ENCODE measurements around the gene CDH1.
"Not testable (repeated sequence)": the region's sequence is repeated elsewhere in the genome, so short reads cannot be mapped to it uniquely, and the experiment has no call there.

CDH1 gene

GRCh38 chr16:68790944-68791343 is 53.9 kb downstream of the CDH1 start:
- DNase-seq (ENCODE audit: low spot score) = no peak

DNA sequence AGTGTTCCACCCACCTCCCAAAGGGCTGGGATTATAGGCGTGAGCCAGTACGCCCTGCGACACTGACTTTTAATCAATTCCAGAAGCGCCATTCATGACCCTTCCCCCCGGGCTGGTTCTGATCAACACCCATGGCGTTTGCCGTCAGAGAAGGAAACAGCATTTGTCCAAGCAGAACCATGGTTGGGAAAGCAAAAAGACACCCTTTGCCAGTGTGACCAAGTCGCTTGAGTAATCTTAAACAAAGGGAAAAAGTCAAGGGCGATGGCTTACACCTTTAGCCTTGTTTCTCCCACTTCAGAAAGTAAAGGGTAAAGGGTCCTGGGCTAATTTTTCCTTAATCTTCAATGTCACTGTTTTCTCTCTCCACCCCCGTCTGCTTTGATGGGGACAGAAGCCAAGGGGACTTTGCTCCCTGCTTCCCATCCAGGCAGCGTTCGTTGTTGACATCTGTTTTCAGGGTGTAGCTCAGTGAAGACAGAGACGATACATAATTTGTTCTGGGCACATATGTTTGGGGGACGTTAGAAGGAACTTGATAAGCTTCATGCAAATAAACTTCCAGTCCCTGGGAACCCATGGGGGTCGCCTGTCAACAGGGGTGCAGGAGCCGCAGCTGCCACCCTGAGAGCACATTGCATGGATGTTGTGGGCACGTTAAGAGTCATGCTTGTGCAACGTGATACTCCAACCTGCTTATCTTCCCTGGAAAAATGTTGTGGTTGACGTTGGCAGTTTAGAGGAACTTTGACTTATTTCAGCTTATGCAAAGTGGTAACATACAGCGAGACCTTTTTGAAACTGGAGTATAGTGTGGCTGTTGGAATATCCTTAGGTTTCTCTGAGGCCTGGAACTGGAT is 55.6 kb downstream of the CDH1 start:
- DNase-seq (ENCODE audit: low spot score) = no peak

DNA sequence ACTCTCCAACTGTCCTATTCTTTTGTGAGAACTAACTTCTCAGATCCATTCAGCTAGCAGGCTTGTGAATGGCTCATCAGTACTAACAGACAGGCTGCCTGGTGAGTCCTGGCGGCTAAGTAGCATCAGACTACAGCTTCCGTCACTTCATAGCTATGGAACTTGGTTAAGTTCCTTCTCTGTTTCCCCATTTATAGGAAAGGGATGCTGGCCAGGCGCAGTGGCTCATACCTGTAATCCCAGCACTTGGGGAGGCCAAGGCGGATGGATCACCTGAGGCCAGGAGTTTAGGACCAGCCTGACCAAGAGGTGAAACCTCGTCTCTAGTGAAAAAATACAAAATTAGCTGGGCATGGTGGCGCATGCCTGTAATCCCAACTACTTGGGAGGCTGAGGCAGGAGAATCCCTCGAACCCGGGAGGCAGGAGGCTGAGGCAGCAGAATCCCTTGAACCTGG is 56.3 kb downstream of the CDH1 start:
- DNase-seq (ENCODE audit: low spot score) = no peak

- DNase-seq (ENCODE audit: low spot score) = no peak
Measured at GRCh38 chr16:68798398-68798797, 61.3 kb downstream of the CDH1 start.

GRCh38 chr16:68800257-68800875 is 63.3 kb downstream of the CDH1 start:
- peak; percentile 55 for DNase-seq (ENCODE audit: low spot score)

GRCh38 chr16:68802190-68802589 is 65.1 kb downstream of the CDH1 start:
- no peak for DNase-seq (ENCODE audit: low spot score)

- DNase-seq (ENCODE audit: low spot score) = no peak
Measured at GRCh38 chr16:68806422-68806821, 69.3 kb downstream of the CDH1 start.

GRCh38 chr16:68806981-68807380 is 69.9 kb downstream of the CDH1 start:
- DNase-seq (ENCODE audit: low spot score) = no peak

DNA sequence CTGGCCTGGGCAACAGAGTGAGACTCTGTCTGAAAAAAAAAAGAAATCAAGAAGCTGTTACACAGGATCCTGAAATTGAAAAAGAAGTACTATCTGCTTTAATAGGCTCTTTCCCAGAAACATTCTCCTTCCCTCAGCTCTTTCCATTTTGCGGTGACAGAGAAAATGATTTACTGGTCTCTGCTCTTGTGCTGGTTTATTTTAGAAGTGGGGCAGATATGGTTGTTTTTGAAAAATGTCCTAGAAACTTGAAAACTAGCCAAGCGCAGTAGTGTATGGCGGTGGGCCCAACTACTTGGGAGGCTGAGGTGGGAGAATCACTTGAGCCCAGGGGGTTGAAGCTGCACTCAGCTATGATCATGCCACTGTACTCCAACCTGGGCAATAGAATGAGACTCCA is 77.4 kb downstream of the CDH1 start:
- no peak for DNase-seq (ENCODE audit: low spot score)

GRCh38 chr16:68823401-68824135 is 86.5 kb downstream of the CDH1 start:
- DNase-seq (ENCODE audit: low spot score) = no peak

DNA sequence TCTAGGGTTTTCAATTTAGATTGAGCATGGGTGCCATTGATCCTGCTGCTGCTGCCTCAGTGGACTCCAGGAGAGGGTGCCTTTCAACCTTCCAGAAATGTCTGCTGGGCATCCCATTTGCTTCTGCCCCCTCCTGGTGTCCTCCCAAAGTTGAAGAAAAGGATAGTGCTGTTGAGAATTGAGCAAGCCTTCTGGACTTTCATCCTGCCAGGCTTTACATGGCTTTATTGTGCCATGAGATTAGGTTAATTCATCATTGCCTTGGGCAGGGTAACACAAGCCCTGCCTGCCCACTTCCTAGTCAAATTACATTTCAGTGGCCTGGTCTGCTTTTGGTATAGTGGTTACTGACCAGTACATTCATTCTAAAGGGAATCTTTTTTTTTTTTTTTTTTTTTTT is 88.3 kb downstream of the CDH1 start:
- no peak for DNase-seq (ENCODE audit: low spot score)

DNA sequence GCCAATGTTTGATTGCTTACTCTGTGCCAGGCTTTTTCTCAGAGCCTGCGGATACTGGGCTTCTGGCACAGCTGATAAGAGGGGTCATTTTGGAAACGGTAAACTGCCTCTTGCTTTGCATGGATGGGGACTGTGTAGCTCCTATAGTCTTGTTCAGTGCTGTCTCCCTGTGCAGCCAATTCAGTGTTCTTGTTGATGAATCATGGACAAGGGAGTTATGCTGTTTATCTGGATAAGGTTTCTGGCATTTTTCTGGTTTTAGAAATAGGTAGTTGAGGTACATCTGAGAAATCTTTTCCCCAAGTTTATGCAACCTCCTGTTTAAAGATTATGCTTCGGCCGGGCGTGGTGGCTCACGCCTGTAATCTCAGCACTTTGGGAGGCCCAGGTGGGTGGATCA is 89.6 kb downstream of the CDH1 start:
- DNase-seq (ENCODE audit: low spot score) = no peak

GRCh38 chr16:68833251-68833650 is 96.2 kb downstream of the CDH1 start:
- DNase-seq (ENCODE audit: low spot score) = no peak

DNA sequence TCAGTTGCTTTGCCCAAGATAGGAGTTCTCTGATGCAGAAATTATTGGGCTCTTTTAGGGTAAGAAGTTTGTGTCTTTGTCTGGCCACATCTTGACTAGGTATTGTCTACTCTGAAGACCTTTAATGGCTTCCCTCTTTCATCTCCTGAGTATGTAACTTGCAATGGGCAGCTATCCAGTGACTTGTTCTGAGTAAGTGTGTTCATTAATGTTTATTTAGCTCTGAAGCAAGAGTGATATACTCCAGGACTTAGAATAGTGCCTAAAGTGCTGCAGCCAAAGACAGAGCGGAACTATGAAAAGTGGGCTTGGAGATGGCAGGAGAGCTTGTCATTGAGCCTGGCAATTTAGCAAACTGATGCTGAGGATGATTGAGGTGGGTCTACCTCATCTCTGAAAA is 97.5 kb downstream of the CDH1 start:
- no peak for DNase-seq (ENCODE audit: low spot score)

DNA sequence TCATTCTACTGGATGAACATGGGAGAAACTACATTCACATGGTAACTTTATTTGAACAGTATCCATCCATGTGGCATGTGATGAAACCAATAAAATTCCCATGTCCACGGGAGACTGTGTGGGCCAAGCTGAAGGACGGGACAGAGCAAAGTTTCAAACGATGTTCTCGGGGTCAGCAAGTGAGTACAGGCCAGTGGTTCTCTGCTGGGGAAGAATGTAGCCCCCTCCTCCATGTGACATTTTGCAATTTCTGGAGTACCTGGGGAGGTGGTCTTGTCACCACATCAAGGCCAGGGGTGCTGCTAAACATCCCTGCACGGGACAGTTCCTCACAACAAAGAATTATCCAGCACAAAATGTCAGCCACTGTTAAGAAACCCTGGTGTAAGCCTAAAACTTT is 98.9 kb downstream of the CDH1 start:
- DNase-seq (ENCODE audit: low spot score) = no peak

DNA sequence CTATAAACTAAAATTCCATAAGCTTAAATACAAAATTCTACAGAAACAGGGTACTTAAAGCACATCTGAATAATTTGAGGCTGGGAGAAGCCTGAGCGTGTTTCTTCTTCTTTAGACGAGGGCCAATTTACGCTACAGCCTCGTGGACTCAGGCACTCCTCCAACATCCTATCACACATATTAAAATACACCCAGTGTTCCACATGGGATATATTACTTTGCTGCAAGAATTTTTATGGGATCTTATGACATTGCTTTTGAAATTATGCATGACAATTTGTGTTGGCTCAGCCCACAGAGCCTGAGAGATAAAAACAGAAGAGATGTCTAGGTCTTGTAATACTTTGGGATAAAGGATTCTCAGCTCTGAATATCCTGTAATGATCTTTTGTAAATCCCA is 102.7 kb downstream of the CDH1 start:
- DNase-seq (ENCODE audit: low spot score) = no peak

DNA sequence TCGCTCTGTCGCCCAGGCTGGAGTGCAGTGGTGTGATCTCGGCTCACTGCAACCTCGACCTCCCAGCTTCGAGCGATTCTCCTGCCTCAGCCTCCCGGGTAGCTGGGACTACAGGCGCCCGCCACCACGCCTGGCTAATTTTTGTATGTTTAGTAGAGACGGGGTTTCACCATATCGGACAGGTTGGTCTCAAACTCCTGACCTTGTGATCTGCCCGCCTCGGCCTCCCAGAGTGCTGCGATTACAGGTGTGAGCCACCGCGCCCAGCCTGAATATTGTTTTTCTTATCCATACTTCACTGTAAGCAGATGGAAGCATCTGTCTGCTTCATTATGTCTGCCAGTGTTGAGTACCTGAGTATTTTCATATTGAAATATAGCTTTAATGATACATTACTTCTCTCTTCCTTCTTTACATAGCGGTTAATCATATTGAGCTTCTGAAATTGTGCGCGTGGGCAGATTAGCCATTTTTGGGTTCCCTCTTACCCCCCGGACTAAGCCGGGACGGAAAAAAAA is 105.9 kb downstream of the CDH1 start:
- DNase-seq (ENCODE audit: low spot score) = not testable (repeated sequence)

DNA sequence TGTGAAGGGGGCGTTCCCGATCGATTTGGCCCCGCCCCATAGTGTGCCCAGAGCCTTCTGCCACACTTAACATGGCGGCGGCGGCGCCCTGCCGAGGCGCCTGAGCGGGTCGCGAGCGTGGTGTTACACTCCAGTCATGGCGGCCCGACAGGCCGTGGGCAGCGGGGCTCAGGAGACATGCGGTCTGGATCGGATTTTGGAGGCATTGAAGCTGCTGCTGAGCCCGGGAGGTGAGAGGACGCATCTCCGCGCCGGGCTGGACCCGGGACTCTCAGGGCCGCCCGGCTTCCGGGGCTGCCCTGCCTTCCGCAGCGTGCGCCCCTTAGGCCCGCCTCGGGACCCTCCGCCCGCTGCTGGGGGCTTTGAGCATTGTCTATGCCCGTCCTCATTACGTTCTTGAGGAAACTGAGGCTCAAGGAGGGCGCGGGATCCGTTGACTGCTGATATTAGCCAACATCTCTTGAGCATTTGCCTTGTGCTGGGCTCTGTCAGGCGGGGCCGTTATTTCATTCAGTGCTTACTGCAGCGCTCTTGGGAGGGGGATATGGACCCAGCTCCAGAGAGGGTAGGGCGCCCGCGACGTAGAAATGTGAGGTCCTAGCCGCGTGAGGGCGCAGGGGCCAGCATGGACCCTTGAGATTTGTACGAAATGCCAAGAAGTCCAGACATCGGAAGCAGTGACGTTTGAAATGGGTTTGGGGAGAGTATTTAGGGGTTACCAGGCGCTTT is 106.6 kb downstream of the CDH1 start, which contains the start of gene TANGO6:
TANGO6 (plus strand) TSS at position 50 of the 729 bp plus-strand sequence; CDS start at position 137, 87 bp downstream.
- DNase-seq (ENCODE audit: low spot score) = peak; percentile 86

DNA sequence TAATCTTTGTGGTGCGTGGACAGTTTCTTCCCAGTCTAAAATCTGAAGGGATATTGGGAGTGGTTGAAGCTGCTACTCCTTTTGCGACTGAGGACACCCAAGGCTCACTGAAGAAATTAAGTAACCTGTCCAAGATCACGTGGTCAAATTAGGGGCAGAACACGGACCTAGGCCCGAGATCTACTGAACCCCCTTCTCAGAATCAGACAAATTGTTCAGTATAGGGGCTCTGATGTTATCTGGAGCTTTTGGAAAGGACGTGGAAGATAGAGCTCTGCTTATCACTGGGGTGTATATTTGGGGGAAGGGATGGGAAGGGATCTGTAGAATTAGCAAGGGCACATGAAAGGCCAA is 107.1 kb downstream of the CDH1 start:
- DNase-seq (ENCODE audit: low spot score) = no peak

DNA sequence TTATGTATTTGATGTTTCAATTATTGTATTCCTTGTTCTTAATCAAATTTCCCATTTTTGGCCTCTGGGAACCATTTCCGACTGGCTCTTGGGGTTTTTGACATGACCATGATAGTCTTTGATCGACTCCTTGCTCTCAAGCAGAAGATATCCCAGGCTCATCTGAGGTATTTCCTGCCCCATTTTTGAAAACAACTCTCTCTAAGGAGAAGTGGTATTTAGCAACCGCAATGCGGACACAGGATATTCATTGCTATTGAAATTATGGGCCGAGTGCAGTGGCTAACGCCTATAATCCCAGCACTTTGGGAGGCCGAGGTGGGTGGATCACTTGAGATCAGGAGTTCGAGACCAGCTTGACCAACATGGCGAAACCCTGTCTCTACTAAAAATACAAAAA is 111.7 kb downstream of the CDH1 start:
- DNase-seq (ENCODE audit: low spot score) = no peak

DNA sequence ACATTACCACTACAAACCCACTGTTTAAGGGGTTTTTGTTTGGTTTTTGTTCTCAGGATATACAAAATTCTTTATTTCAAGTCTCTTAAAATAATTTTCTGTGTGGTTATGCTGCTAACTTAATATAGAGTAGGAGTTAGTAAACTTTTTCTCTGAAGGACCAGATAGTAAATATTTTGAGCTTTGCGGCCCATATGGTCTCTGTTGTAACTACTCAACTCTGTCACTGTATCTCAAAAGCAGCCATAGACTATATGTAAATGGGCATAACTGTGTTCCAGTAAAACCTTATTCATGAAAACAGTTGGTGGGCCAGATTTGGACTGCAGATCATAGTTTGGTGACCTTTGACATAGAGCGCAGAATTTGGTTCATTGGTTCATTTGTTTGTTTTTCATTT is 113.4 kb downstream of the CDH1 start:
- DNase-seq (ENCODE audit: low spot score) = no peak

DNA sequence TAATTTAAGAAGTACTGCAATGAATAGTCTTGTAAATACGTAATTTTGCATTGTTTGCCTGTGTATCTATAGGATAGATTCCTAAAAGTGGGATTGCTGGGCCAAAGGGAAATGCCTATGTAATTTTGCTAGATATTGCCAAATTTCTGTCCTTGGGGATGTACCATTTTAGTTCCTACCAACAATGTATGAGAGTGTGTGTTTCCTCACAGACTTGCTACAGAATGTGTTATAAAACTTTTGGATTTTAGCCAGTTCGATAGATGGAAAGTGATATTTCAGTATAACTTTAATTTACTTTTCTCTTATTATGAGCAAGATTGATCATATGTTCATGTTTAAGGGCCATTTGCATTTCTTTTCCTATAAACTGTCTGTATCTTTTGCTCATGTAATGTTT is 114.5 kb downstream of the CDH1 start:
- no peak for DNase-seq (ENCODE audit: low spot score)
